Measurements from ENCODE around the gene PSORS1C1. TPM values are rescaled to one million over a fixed set of nuclear protein-coding genes. Genes with fewer than 3 reads are reported as not detected.

The PSORS1C1 gene
- total RNA-seq, 1 experiment from 2014 or later, result 0.48 TPM

GRCh38 chr6:31091680-31092079, 22.9 kb upstream of the PSORS1C1 start:
- Histone ChIP-seq H4K5ac (ENCODE audit: insufficient read length, low read depth, low read length) (no peak overlapping the region), H3K79me2 (ENCODE audit: insufficient read depth, low read length) (no peaks in the 10 kb centered on the region), H3T11ph (ENCODE audit: low read length) (no peak overlapping the region), H2AFZ (ENCODE audit: low read length) (no peak overlapping the region), H3K23ac (ENCODE audit: insufficient read length, low read depth, low read length) (no peak overlapping the region), H2BK20ac (ENCODE audit: low read depth, low read length, poor library complexity, severe bottlenecking) (no peak overlapping the region), H3K9ac (ENCODE audit: extremely low read depth, insufficient read length, low read length) (no peak overlapping the region), H2BK120ac (ENCODE audit: low read depth, low read length, poor library complexity, severe bottlenecking) (no peak overlapping the region), H2BK12ac (ENCODE audit: insufficient read length, low read depth, low read length) (no peak overlapping the region), H2AK5ac (ENCODE audit: insufficient read length, low read length) (no peak overlapping the region), H3K18ac (ENCODE audit: insufficient read length, low read depth, low read length) (no peak overlapping the region), H2BK5ac (ENCODE audit: insufficient read length, low read length) (no peak overlapping the region), H3K14ac (ENCODE audit: insufficient read depth, low read length) (no peak overlapping the region), H3K4me1 (ENCODE audit: insufficient read depth, low read length) (peaks cover 2% of the 10 kb centered on the region; the same call in 1 of the 2 replicates), H3K56ac (ENCODE audit: insufficient read length, low read depth, low read length) (no peak overlapping the region), H3K27ac (ENCODE audit: insufficient read length, low read depth, low read length) (no peak overlapping the region), H3K79me1 (ENCODE audit: insufficient read depth, low read depth, low read length, poor library complexity, severe bottlenecking) (no peaks in the 10 kb centered on the region), H4K20me1 (ENCODE audit: control insufficient read depth, insufficient read depth, insufficient read length) (no peaks in the 10 kb centered on the region), H3K4me2 (ENCODE audit: insufficient read depth, insufficient read length, low read length) (no peak overlapping the region), H3K4ac (ENCODE audit: low read depth, low read length) (no peak overlapping the region), H2BK15ac (ENCODE audit: low read depth, low read length) (no peak overlapping the region), H4K8ac (replicated peaks; ENCODE audit: insufficient read length, low read depth, low read length) (no peak overlapping the region), H3K23me2 (ENCODE audit: insufficient read length, low read depth, low read length, poor library complexity, severe bottlenecking) (no peaks in the 10 kb centered on the region), H3K9me3 (ENCODE audit: control insufficient read depth, low read depth, low read length) (no peaks in the 10 kb centered on the region), H3K27me3 (ENCODE audit: insufficient read depth, low read length) (no peaks in the 10 kb centered on the region), H4K91ac (ENCODE audit: insufficient read length, low read depth, low read length) (no peak overlapping the region)
- no peaks in the 10 kb centered on the region for H3K9me3 Mint-ChIP-seq
- WGBS (ENCODE audit: extremely low coverage, insufficient read length, low lambda C conversion rate), result no CpG with 5 or more reads among the region's 3 CpGs
- no peak for TF ChIP-seq CTCF (conservative IDR thresholded peaks at IDR 0.05)
- DNase-seq, result no peak
- H3K27me3 Mint-ChIP-seq (ENCODE audit: low read depth), result no peaks in the 10 kb centered on the region; the same call in 1 of the 2 replicates
- H3K4me3 Mint-ChIP-seq, result no peak overlapping the region
- H3K36me3 Mint-ChIP-seq (ENCODE audit: insufficient read depth in 1 of 3, low read depth in 3 of 3), result no peaks in the 10 kb centered on the region
- no peak overlapping the region for H3K27ac Mint-ChIP-seq
- peaks cover 24 to 31% of the 10 kb centered on the region in 2 experiments for H3K4me1 Mint-ChIP-seq
